Measurements from ENCODE around the gene LILRA5.

DNA sequence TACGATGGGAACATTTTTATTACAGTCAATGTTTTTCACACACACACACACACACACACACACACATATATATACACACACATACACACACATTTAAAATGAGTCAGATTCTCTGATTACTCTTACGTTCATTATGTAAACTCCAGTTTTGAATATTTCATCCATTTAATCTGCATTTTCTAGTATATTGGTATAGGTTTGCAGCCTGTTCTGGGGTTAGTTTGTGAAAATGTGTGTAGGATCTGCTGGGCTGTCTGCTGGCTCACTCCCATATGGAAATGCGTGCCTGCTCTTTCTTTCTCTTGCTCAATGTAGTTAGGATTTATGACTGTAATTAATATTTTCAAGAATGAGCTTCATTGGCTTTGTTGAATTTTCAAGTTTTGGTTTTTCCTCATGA is 39.1 kb downstream of the LILRA5 start:
- TF ChIP-seq CTCF (IDR thresholded peaks at IDR 0.05) (no peak), POLR2A (IDR thresholded peaks at IDR 0.05) (no peak), POLR2AphosphoS5 (IDR thresholded peaks at IDR 0.05) (no peak)
